HCT116 (cell line): ENCODE measurements around the gene FBXO31.

Experiments
- ATF3 ChIP-seq: IDR thresholded peaks from 2 replicates; pipeline ENCODE4 v1.6.1; 2012
- CEBPB ChIP-seq: IDR thresholded peaks from 2 replicates; pipeline ENCODE4 v1.6.1; 2012; ENCODE audit warnings: low read depth
- CTCF ChIP-seq, 3 experiments: fragments of 200-600 bp in 1 of 3; sonication (generic) in 1 of 3; IDR thresholded peaks in 2 of 3; conservative IDR thresholded peaks in 1 of 3; 2 replicates each; pipeline ENCODE4 v1.5.1; 2012 to 2017; ENCODE audit warnings: low read depth in 2 of 3, low read length in 2 of 3, antibody characterized with exemption in 1 of 3, borderline replicate concordance in 1 of 3, control low read depth in 1 of 3, mild to moderate bottlenecking in 1 of 3, mixed read lengths in 1 of 3, mixed run types in 1 of 3, moderate library complexity in 1 of 3; ENCODE audit not compliant: insufficient read depth in 1 of 3
- ELF1 ChIP-seq: IDR thresholded peaks from 2 replicates; pipeline ENCODE4 v1.6.1; 2012; ENCODE audit warnings: low read depth, borderline replicate concordance
- FOSL1 ChIP-seq: IDR thresholded peaks from 2 replicates; pipeline ENCODE4 v1.6.1; 2012; ENCODE audit warnings: low read depth
- POLR2A ChIP-seq: IDR thresholded peaks from 2 replicates; pipeline ENCODE4 v1.7.0; 2011; ENCODE audit warnings: borderline replicate concordance; ENCODE audit not compliant: insufficient read depth, insufficient read length; ENCODE audit errors: extremely low read depth
- POLR2AphosphoS5 ChIP-seq: IDR thresholded peaks from 2 replicates; pipeline ENCODE4 v1.6.1; 2011; ENCODE audit warnings: mild to moderate bottlenecking, low read depth, low read length, moderate library complexity
- RAD21 ChIP-seq: IDR thresholded peaks from 2 replicates; pipeline ENCODE4 v1.6.1; 2012; ENCODE audit warnings: low read depth, mild to moderate bottlenecking
- TCF7L2 ChIP-seq: IDR thresholded peaks from 2 replicates; pipeline ENCODE4 v1.7.0; 2011; ENCODE audit warnings: borderline replicate concordance, inconsistent platforms; ENCODE audit not compliant: insufficient read depth, insufficient read length; ENCODE audit errors: extremely low read depth
- TF ChIP-seq, protein P1 (sequence below): IDR thresholded peaks from 2 replicates; pipeline ENCODE4 v1.6.1; 2012; ENCODE audit warnings: low read depth

- TF ChIP-seq CTCF (IDR thresholded peaks at IDR 0.05 in 2 of 3, conservative IDR thresholded peaks at IDR 0.05 in 1 of 3; ENCODE audit: borderline replicate concordance in 1 of 3, insufficient read depth in 1 of 3, low read depth in 2 of 3, low read length in 2 of 3) (no peak), RAD21 (no peak), POLR2AphosphoS5 (no peak), POLR2A (no peak), TCF7L2 (no peak), ELF1 (no peak), CEBPB (no peak), ATF3 (no peak), FOSL1 (no peak)
- TF ChIP-seq, protein P1, sequence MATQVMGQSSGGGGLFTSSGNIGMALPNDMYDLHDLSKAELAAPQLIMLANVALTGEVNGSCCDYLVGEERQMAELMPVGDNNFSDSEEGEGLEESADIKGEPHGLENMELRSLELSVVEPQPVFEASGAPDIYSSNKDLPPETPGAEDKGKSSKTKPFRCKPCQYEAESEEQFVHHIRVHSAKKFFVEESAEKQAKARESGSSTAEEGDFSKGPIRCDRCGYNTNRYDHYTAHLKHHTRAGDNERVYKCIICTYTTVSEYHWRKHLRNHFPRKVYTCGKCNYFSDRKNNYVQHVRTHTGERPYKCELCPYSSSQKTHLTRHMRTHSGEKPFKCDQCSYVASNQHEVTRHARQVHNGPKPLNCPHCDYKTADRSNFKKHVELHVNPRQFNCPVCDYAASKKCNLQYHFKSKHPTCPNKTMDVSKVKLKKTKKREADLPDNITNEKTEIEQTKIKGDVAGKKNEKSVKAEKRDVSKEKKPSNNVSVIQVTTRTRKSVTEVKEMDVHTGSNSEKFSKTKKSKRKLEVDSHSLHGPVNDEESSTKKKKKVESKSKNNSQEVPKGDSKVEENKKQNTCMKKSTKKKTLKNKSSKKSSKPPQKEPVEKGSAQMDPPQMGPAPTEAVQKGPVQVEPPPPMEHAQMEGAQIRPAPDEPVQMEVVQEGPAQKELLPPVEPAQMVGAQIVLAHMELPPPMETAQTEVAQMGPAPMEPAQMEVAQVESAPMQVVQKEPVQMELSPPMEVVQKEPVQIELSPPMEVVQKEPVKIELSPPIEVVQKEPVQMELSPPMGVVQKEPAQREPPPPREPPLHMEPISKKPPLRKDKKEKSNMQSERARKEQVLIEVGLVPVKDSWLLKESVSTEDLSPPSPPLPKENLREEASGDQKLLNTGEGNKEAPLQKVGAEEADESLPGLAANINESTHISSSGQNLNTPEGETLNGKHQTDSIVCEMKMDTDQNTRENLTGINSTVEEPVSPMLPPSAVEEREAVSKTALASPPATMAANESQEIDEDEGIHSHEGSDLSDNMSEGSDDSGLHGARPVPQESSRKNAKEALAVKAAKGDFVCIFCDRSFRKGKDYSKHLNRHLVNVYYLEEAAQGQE = no peak
Observed at GRCh38 chr16:87288753-87289362, 94.7 kb downstream of the FBXO31 start.
